NK-92 treated with Interleukin-12 subunit alpha and Interleukin-12 subunit beta, amount 100 ng/mL, for 24 hours (cell line): ENCODE results near the gene CFAP100.

ENCODE experiments used
- DNase-seq: peaks from one replicate; lab custom pipeline; 2025; lab: John Stamatoyannopoulos, UW

Gene CFAP100

GRCh38 chr3:126356373-126357264 is 38.1 kb upstream of the CFAP100 start:
- DNase-seq = no peak

DNA sequence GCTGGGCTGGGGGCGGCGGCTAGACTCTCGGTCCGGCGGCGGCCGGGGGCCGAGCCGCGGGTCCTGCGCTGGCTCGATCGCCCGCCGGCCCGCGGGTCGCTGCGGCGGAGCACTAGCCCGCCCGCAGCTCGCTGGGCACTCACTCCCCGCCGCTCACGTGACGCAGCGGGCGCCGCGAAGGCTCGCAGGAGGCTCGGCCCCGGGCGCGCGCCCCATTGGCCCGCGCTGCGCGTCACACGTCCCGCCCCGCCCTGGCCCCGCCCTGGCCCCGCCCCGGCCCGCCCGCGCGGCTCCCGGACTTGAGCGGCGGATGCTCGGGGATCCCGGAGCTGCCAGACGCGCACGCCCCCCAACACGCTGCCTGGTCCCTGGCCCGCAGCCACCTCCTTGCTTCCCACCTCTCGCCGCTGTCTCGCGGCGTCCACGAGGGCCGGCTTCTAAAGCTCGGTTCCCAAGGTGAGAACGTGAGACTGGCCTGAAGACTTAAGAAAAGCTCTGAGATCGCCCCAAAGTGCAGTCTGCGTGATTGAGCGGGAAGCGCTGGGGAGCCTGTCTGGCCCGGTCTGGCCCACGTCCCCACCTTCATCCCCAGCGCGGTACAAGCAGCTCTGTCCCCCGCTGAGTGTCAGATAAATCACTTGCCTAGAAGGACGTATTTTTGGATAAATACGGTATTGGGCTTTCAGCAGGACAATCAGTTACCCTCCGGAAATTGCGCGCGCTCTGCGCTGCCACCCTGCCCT is 37.2 kb upstream of the CFAP100 start, which contains the start of gene KLF15:
Gene KLF15 (minus strand): TSS at position 114 of the 743 bp plus-strand sequence. CDS start 4,486 bp downstream, outside the sequence.
- no peak for DNase-seq

GRCh38 chr3:126358038-126358815 is 36.5 kb upstream of the CFAP100 start:
- DNase-seq = no peak

- no peak for DNase-seq
Observed at GRCh38 chr3:126358816-126359181, 35.9 kb upstream of the CFAP100 start.

DNA sequence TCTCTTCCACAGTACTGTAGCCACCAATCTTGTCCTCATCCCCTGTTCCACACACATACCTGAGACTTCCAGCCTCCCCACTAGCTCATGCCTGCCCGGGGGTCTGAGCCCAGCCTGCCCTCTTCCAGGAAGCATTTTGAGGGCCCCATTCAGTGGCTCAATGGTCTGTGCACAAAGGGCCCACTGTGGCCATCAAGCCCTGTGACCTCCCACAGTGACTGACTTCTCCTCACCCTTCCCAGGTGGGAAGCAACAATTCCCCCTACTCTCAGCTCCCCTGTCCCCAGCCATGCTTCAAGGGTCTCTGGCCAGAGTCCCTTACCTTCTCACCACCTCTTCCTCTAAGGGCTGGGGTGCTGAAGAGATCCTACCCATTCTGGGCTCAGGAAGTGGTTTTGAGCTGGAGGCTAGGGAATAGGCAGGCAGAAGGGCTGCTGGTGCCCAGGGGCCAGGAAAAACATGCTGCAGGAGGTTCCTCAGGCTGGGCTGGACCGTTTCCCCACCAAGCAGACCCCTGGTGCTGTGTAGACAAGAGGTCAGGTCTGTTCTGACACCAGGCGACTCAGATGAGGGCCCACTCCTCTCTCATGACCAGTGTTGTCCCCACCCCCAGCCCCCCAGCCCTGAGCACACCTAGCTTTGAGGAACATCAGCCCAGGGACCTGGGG is 34.5 kb upstream of the CFAP100 start:
- no peak for DNase-seq

- no peak for DNase-seq
Observed at GRCh38 chr3:126360714-126361060, 34.0 kb upstream of the CFAP100 start.

DNA sequence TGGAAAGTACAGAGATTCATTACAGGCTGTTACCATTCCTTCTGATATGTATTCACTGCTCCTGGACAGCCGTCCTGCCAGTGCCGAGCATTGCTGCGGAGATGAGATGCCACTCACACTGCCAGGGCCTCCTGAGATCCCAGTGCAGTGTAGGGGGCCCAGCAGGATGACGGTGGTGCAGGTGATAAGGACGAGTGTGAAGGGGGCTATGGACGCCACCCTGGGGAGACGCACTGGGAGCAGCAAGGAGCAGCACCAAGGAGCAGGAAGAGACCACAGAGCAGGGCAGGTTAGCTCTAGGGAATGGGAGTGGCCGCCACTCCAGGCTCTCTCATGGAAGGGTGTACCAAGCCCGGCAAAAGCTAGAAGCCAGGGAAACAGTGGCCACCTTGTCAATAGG is 33.5 kb upstream of the CFAP100 start:
- DNase-seq = no peak

- DNase-seq = no peak
Observed at GRCh38 chr3:126364130-126364695, 30.5 kb upstream of the CFAP100 start.

DNA sequence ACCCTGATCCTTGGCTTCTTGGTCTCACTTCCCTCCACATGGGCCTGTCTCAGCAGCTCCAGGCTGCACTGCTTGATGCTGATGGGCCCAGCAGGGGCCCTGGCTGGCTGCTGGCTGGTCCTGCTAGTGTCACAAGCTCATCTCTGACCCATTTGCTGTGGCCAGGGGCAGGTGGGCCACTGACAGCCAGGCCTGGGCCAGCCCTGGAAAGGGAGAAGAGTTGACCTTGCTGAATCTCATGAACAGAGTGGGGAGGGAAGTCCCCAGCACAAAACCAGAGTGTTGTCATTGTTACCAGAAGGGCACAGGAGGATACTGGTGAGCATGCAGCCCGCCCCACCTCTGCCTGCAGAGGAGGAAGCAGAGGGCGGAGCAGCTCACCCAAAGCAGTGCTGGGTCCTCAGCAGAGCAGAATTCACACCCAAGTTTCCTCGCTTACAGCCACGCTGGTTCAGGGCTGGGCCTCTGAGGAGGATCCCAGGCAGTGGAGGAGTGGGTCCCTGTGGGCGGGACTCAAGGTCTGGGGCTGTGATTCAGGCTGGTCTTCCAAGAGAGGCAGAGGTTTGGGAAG is 29.9 kb upstream of the CFAP100 start:
- no peak for DNase-seq

DNA sequence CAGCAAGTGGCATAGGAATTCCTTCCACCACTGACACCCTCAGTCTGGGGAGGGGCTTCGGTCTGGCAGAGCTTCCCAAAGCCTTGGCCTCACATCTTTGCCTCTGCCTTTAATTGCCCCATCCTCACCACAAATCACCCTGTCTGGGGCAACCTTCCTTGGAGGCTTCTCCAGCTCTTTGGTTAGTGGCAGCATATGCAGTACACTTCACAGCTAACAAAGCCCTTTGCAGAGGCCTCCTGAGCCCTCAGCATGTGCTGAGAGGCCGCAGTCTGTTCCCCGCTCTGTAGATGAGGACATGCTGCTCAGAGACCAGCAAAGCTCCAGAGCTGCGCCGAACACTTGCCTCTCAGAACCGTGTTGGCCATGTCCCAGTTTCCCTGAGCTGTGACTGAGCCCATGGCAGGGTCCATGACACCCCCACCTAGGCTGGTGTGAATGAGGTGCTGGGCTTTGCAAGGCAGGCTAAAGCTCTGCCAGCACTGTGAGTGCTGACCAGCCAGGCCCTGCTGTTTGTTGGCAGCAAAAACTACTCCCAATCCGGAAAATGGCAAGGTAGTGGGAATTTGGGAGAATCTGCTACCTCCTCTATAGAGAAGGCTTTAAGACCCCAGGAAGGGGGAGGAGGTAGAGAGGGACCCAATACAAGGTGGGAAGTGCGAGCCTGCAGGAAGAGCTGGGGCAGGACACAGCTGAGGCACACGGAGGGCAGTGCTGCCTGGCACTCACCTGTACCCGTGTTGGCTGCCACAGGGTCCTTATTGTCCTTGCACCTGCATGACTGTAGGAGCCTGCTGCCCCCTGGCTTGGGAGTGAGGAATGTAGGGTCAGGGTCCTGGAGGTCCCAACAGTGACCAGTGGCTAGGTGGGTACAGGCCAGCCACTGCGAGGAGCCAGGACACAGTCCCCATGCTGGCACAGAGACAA is 29.1 kb upstream of the CFAP100 start:
- no peak for DNase-seq

GRCh38 chr3:126367316-126367805 is 27.3 kb upstream of the CFAP100 start:
- no peak for DNase-seq

GRCh38 chr3:126369490-126369889 is 25.2 kb upstream of the CFAP100 start:
- no peak for DNase-seq

GRCh38 chr3:126370055-126370454 is 24.7 kb upstream of the CFAP100 start:
- no peak for DNase-seq

- no peak for DNase-seq
Observed at GRCh38 chr3:126370606-126371005, 24.1 kb upstream of the CFAP100 start.

GRCh38 chr3:126371096-126371705 is 23.5 kb upstream of the CFAP100 start:
- DNase-seq = no peak

- DNase-seq = no peak
Observed at GRCh38 chr3:126372413-126373145, 22.1 kb upstream of the CFAP100 start.

DNA sequence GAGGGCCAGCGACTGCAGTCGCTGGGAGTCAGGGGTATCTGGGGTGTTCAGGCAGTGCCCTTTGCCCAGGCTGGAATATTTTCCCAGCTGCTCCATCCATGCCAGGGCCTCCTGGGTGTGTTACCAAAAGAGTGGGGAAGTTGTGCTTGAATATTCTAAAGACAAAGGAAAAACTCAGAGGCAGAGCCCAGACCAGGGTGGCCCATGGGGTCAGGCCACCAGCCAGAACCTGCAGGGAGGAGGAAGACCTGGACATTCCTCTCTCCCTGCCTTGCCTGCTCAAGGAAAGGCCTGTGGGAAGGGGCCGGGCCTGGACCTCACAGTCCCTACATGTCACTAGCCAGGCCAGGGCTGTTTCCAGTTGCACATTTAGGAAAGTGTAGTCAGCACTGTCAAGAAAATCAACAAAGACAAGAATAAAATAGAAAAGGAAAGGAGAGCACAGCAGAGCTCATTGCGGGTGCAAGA is 21.5 kb upstream of the CFAP100 start:
- DNase-seq = no peak
